ENCODE measurements around the gene C21orf58.
A peak's percentile ranks its signal among the peaks of the same experiment; 100 is the strongest.
"Not testable (repeated sequence)": the region's sequence is repeated elsewhere in the genome, so short reads cannot be mapped to it uniquely, and the experiment has no call there.

The C21orf58 gene

GRCh38 chr21:46322351-46323226, 1.1 kb downstream of the C21orf58 start:
- ATAC-seq = no peak
- Mint-ChIP-seq H3K4me3 (peak overlapping the region; percentile 87), H3K4me1 (peaks cover 33% of the 10 kb centered on the region), H3K27me3 (no peaks in the 10 kb centered on the region), H3K36me3 (peaks cover 11% of the 10 kb centered on the region), H3K9me3 (no peaks in the 10 kb centered on the region), H3K27ac (peak overlapping the region; percentile 92)

- no peak overlapping the region for H3K4me3 Mint-ChIP-seq
- no peaks in the 10 kb centered on the region for H3K27me3 Mint-ChIP-seq
- no peaks in the 10 kb centered on the region for H3K9me3 Mint-ChIP-seq
- H3K4me1 Mint-ChIP-seq = peaks cover 22% of the 10 kb centered on the region
- no peak for ATAC-seq
- H3K27ac Mint-ChIP-seq = no peak overlapping the region
- H3K36me3 Mint-ChIP-seq = no peaks in the 10 kb centered on the region
These were observed 3.3 kb downstream of the C21orf58 start for GRCh38 chr21:46320331-46320801.

- no peak for ATAC-seq
- Mint-ChIP-seq H3K36me3 (no peaks in the 10 kb centered on the region), H3K4me1 (peaks cover 20% of the 10 kb centered on the region), H3K27ac (no peak overlapping the region), H3K9me3 (no peaks in the 10 kb centered on the region), H3K27me3 (no peaks in the 10 kb centered on the region), H3K4me3 (no peak overlapping the region)
These were observed 4.5 kb downstream of the C21orf58 start for GRCh38 chr21:46319186-46319585.

GRCh38 chr21:46318464-46318845, 5.2 kb downstream of the C21orf58 start:
- Mint-ChIP-seq H3K36me3 (no peaks in the 10 kb centered on the region), H3K4me1 (peaks cover 20% of the 10 kb centered on the region), H3K27me3 (no peaks in the 10 kb centered on the region), H3K9me3 (no peaks in the 10 kb centered on the region), H3K27ac (no peak overlapping the region), H3K4me3 (no peak overlapping the region)
- ATAC-seq = no peak

- Mint-ChIP-seq H3K4me3 (no peak overlapping the region), H3K27me3 (no peaks in the 10 kb centered on the region), H3K27ac (no peak overlapping the region), H3K36me3 (no peaks in the 10 kb centered on the region), H3K4me1 (peaks cover 15% of the 10 kb centered on the region), H3K9me3 (no peaks in the 10 kb centered on the region)
- ATAC-seq = no peak
These were observed 5.8 kb downstream of the C21orf58 start for GRCh38 chr21:46317710-46318463.

- no peak overlapping the region for H3K4me3 Mint-ChIP-seq
- no peak for ATAC-seq
- H3K9me3 Mint-ChIP-seq = no peaks in the 10 kb centered on the region
- H3K4me1 Mint-ChIP-seq = peaks cover 4% of the 10 kb centered on the region
- no peak overlapping the region for H3K27ac Mint-ChIP-seq
- H3K36me3 Mint-ChIP-seq = no peaks in the 10 kb centered on the region
- no peaks in the 10 kb centered on the region for H3K27me3 Mint-ChIP-seq
These were observed 6.9 kb downstream of the C21orf58 start for GRCh38 chr21:46316708-46317324.

- no peaks in the 10 kb centered on the region for H3K4me1 Mint-ChIP-seq
- H3K9me3 Mint-ChIP-seq = no peaks in the 10 kb centered on the region
- no peak overlapping the region for H3K27ac Mint-ChIP-seq
- H3K27me3 Mint-ChIP-seq = no peaks in the 10 kb centered on the region
- H3K4me3 Mint-ChIP-seq = no peak overlapping the region
- peaks cover 5% of the 10 kb centered on the region for H3K36me3 Mint-ChIP-seq
- no peak for ATAC-seq
These were observed 9.1 kb downstream of the C21orf58 start for GRCh38 chr21:46314441-46315020.

GRCh38 chr21:46312949-46313348, 10.7 kb downstream of the C21orf58 start:
- Mint-ChIP-seq H3K27me3 (no peaks in the 10 kb centered on the region), H3K27ac (no peak overlapping the region), H3K4me3 (no peak overlapping the region), H3K9me3 (no peaks in the 10 kb centered on the region), H3K36me3 (peaks cover 5% of the 10 kb centered on the region), H3K4me1 (no peaks in the 10 kb centered on the region)
- no peak for ATAC-seq

- H3K9me3 Mint-ChIP-seq = no peaks in the 10 kb centered on the region
- no peaks in the 10 kb centered on the region for H3K27me3 Mint-ChIP-seq
- H3K27ac Mint-ChIP-seq = no peak overlapping the region
- no peak for ATAC-seq
- H3K36me3 Mint-ChIP-seq = peaks cover 5% of the 10 kb centered on the region
- no peaks in the 10 kb centered on the region for H3K4me1 Mint-ChIP-seq
- no peak overlapping the region for H3K4me3 Mint-ChIP-seq
These were observed 12.1 kb downstream of the C21orf58 start for GRCh38 chr21:46311568-46311967.

- not testable (repeated sequence) for H3K9me3 Mint-ChIP-seq, H3K27ac Mint-ChIP-seq, ATAC-seq, H3K36me3 Mint-ChIP-seq, H3K27me3 Mint-ChIP-seq, H3K4me1 Mint-ChIP-seq, H3K4me3 Mint-ChIP-seq
These were observed 13.4 kb downstream of the C21orf58 start for GRCh38 chr21:46310260-46310659.

- Mint-ChIP-seq H3K9me3 (no peaks in the 10 kb centered on the region), H3K27me3 (no peaks in the 10 kb centered on the region), H3K4me1 (no peaks in the 10 kb centered on the region), H3K4me3 (no peak overlapping the region), H3K36me3 (peaks cover 14% of the 10 kb centered on the region), H3K27ac (no peak overlapping the region)
- ATAC-seq = no peak
These were observed 15.2 kb downstream of the C21orf58 start for GRCh38 chr21:46308431-46308830.

GRCh38 chr21:46307625-46308024, 16.0 kb downstream of the C21orf58 start:
- Mint-ChIP-seq H3K4me1 (no peaks in the 10 kb centered on the region), H3K9me3 (no peaks in the 10 kb centered on the region), H3K4me3 (no peak overlapping the region), H3K27me3 (no peaks in the 10 kb centered on the region), H3K27ac (no peak overlapping the region), H3K36me3 (peaks cover 14% of the 10 kb centered on the region)
- peak; percentile 43 for ATAC-seq

- no peaks in the 10 kb centered on the region for H3K4me1 Mint-ChIP-seq
- no peak for ATAC-seq
- H3K27ac Mint-ChIP-seq = no peak overlapping the region
- H3K4me3 Mint-ChIP-seq = no peak overlapping the region
- H3K9me3 Mint-ChIP-seq = no peaks in the 10 kb centered on the region
- peaks cover 9% of the 10 kb centered on the region for H3K36me3 Mint-ChIP-seq
- H3K27me3 Mint-ChIP-seq = no peaks in the 10 kb centered on the region
These were observed 18.7 kb downstream of the C21orf58 start for GRCh38 chr21:46304955-46305354.

GRCh38 chr21:46304437-46304836, 19.2 kb downstream of the C21orf58 start:
- Mint-ChIP-seq H3K27me3 (no peaks in the 10 kb centered on the region), H3K9me3 (no peaks in the 10 kb centered on the region), H3K4me1 (no peaks in the 10 kb centered on the region), H3K27ac (no peak overlapping the region), H3K4me3 (no peak overlapping the region), H3K36me3 (peaks cover 9% of the 10 kb centered on the region)
- no peak for ATAC-seq

GRCh38 chr21:46301759-46302158, 21.9 kb downstream of the C21orf58 start:
- H3K36me3 Mint-ChIP-seq = peaks cover 9% of the 10 kb centered on the region
- H3K4me3 Mint-ChIP-seq = no peak overlapping the region
- no peak for ATAC-seq
- H3K4me1 Mint-ChIP-seq = peaks cover 6% of the 10 kb centered on the region
- H3K27ac Mint-ChIP-seq = no peak overlapping the region
- no peaks in the 10 kb centered on the region for H3K27me3 Mint-ChIP-seq
- H3K9me3 Mint-ChIP-seq = no peaks in the 10 kb centered on the region

All from stimulated activated memory B cell treated with anti-CD40 and anti-IgM and Interleukin-4, amounts not matched to agents 10 μg/mL and 1 μg/mL and 100 μg/mL, for 72 hours (primary cell).